BLaER1 treated with 17β-estradiol and CSF1 and Interleukin-3, amounts not matched to agents 10 nM and 100 nM (cell line): Measurements from ENCODE around the gene MME.
A peak's percentile ranks its signal among the peaks of the same experiment; 100 is the strongest.

Experiments
- H3K27ac ChIP-seq, 11 experiments: shearing (Covaris generic); formaldehyde crosslinking; 2 replicates each; pipeline ENCODE4 v1.8.1; 2022
- H3K27me3 ChIP-seq, 11 experiments: shearing (Covaris generic); formaldehyde crosslinking; 2 replicates each; pipeline ENCODE4 v1.8.1; 2022
- H3K36me3 ChIP-seq, 11 experiments: shearing (Covaris generic); formaldehyde crosslinking; 2 replicates each; pipeline ENCODE4 v1.8.1; 2022
- H3K4me1 ChIP-seq, 10 experiments: shearing (Covaris generic); formaldehyde crosslinking; 2 replicates each; pipeline ENCODE4 v1.8.1; 2022
- H3K4me2 ChIP-seq, 11 experiments: shearing (Covaris generic); formaldehyde crosslinking; 2 replicates each; pipeline ENCODE4 v1.8.1; 2022
- H3K4me3 ChIP-seq, 10 experiments: shearing (Covaris generic); formaldehyde crosslinking; 2 replicates each; pipeline ENCODE4 v1.8.1; 2022
- H3K9ac ChIP-seq, 11 experiments: shearing (Covaris generic); formaldehyde crosslinking; 2 replicates each; pipeline ENCODE4 v1.8.1; 2022
- H3K9me3 ChIP-seq, 11 experiments: shearing (Covaris generic); formaldehyde crosslinking; replicated peaks in 1 of 11; 2 replicates each; pipeline ENCODE4 v1.8.1; 2022
- H4K20me1 ChIP-seq, 11 experiments: shearing (Covaris generic); formaldehyde crosslinking; 2 replicates each; pipeline ENCODE4 v1.8.1; 2022
- Cebpa-rat ChIP-seq, 11 experiments: shearing (Covaris generic); IDR thresholded peaks; 2 replicates each; pipeline ENCODE4 v1.8.1; 2022

MME gene

DNA sequence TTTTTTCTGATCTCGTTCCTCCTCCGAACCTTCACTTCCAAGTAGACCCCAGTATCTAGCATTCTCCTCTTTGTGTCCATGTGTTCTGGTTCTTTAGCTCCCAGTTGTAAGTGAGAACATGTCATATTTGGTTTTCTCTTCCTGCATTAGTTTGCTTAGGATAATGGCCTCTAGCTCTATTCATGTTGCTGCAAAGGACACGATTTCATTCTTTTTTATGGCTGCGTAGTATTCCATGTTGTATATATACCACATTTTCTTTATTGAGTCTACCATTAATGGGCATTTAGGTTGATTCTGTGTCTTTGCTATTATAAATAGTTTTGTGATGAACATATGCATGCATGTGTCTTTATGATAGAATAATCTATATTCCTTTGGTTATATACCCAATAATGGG lies 30.2 kb upstream of the MME start:
- Histone ChIP-seq H3K9me3 (peaks cover 36 to 51% (median 49%) of the 10 kb centered on the region in 11 experiments), H3K9ac (no peak overlapping the region), H3K27me3 (no peaks in the 10 kb centered on the region), H3K27ac (no peak overlapping the region), H3K4me1 (no peaks in the 10 kb centered on the region), H3K4me2 (no peak overlapping the region), H4K20me1 (no peaks in the 10 kb centered on the region), H3K36me3 (peaks cover 0 to 6% (median 0%) of the 10 kb centered on the region in 11 experiments; a peak in 1 of 22 replicates), H3K4me3 (no peak overlapping the region)
- TF ChIP-seq Cebpa-rat (IDR thresholded peaks at IDR 0.05) = no peak

DNA sequence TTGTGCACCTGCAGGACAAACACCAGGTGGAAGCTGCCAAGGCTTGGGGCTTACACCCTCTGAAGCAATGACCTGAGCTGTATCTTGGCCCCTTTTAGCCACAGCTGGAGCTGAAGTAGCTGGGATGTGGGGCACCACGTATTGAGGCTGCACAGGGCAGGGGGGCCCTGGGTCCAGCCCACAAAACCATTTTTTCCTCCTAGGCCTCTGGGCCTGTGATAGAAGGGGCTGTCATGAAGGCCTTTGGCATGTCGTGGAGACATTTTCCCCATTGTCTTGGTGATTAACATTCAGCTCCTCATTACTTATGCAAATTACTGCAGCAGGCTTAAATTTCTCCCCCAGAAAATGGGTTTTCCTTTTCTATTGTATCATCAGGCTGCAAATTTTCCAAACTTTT lies 27.6 kb upstream of the MME start:
- TF ChIP-seq Cebpa-rat (IDR thresholded peaks at IDR 0.05) = no peak
- no peaks in the 10 kb centered on the region for H4K20me1 ChIP-seq
- H3K27ac ChIP-seq = no peak overlapping the region
- H3K27me3 ChIP-seq = no peaks in the 10 kb centered on the region
- no peak overlapping the region for H3K9ac ChIP-seq
- 0 out of 20 replicates have a peak overlapping the region, but pooled peaks of 1 of the 10 experiments have one; percentile 19 for H3K4me3 ChIP-seq
- H3K4me1 ChIP-seq = no peaks in the 10 kb centered on the region
- peaks cover 0 to 6% (median 0%) of the 10 kb centered on the region in 11 experiments; a peak in 1 of 22 replicates for H3K36me3 ChIP-seq
- H3K4me2 ChIP-seq = no peak overlapping the region
- peaks cover 36 to 58% (median 51%) of the 10 kb centered on the region in 11 experiments for H3K9me3 ChIP-seq

DNA sequence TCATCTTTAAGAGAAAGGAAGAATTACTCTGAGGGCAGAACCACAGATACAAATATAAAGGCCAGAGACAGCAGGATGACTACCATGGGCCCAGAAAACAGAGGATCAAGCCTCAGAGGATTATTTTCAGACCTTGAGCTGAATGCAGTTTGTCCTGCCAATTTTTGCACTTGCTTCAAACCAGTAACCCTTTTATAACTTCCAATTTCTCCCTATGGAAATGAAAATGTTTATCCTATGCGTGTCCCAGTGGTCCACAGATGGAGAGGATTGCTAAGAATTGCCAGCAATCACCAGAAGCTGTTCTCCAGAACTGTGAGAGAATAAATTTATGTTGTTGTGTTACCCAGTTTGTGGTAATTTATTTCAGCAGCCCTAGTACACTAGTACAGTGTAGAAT lies 26.4 kb upstream of the MME start:
- no peak overlapping the region for H3K9ac ChIP-seq
- no peak overlapping the region for H3K4me3 ChIP-seq
- no peaks in the 10 kb centered on the region for H3K4me1 ChIP-seq
- no peaks in the 10 kb centered on the region for H3K27me3 ChIP-seq
- H3K9me3 ChIP-seq = peaks cover 36 to 62% (median 52%) of the 10 kb centered on the region in 11 experiments
- no peak for TF ChIP-seq Cebpa-rat (IDR thresholded peaks at IDR 0.05)
- peaks cover 0 to 6% (median 0%) of the 10 kb centered on the region in 11 experiments; a peak in 1 of 22 replicates for H3K36me3 ChIP-seq
- H3K27ac ChIP-seq = no peak overlapping the region
- H4K20me1 ChIP-seq = no peaks in the 10 kb centered on the region
- no peak overlapping the region for H3K4me2 ChIP-seq

DNA sequence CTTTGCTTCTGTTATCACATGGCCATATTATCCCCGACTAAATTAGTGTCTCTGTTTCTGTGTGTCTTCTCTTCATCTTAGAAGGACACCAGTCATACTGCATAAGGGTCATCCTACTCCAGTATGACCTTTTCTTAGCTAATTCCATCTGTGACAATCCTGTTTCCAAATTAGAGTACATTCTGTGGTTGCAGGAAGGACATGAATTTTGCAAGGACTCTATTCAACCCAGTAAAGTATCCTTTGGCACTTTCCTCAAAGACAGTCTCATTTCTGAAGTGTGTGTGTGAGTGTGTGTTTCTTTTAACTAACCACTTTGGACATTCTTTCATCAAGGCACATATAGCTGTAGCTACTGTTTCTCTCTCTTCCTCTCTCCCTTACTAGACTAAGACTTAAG lies 15.2 kb upstream of the MME start:
- Histone ChIP-seq H4K20me1 (no peaks in the 10 kb centered on the region), H3K9me3 (no peaks in the 10 kb centered on the region), H3K27me3 (no peaks in the 10 kb centered on the region), H3K4me3 (no peak overlapping the region), H3K27ac (no peak overlapping the region), H3K9ac (no peak overlapping the region), H3K36me3 (no peaks in the 10 kb centered on the region), H3K4me1 (peaks cover 0 to 14% (median 7%) of the 10 kb centered on the region in 10 experiments; a peak in 9 of 20 replicates), H3K4me2 (no peak overlapping the region; a peak in 1 of 22 replicates)
- no peak for TF ChIP-seq Cebpa-rat (IDR thresholded peaks at IDR 0.05)

GRCh38 chr3:155065537-155065936 lies 14.6 kb upstream of the MME start:
- Histone ChIP-seq H4K20me1 (no peaks in the 10 kb centered on the region), H3K27ac (no peak overlapping the region), H3K4me3 (no peak overlapping the region), H3K27me3 (no peaks in the 10 kb centered on the region), H3K4me2 (peak overlapping the region in 1 of 11 experiments; percentile 24; a peak in 6 of 22 replicates), H3K9me3 (no peaks in the 10 kb centered on the region), H3K9ac (no peak overlapping the region), H3K36me3 (no peaks in the 10 kb centered on the region), H3K4me1 (peaks cover 0 to 14% (median 7%) of the 10 kb centered on the region in 10 experiments; a peak in 9 of 20 replicates)
- no peak for TF ChIP-seq Cebpa-rat (IDR thresholded peaks at IDR 0.05)

GRCh38 chr3:155069729-155070128 lies 10.4 kb upstream of the MME start:
- Histone ChIP-seq H3K36me3 (no peaks in the 10 kb centered on the region), H3K9ac (no peak overlapping the region), H3K4me1 (peaks cover 0 to 14% (median 7%) of the 10 kb centered on the region in 10 experiments; a peak in 9 of 20 replicates), H4K20me1 (no peaks in the 10 kb centered on the region), H3K27me3 (no peaks in the 10 kb centered on the region), H3K4me2 (no peak overlapping the region), H3K9me3 (peaks cover 4 to 7% (median 5%) of the 10 kb centered on the region in 11 experiments; a peak in 15 of 22 replicates), H3K27ac (no peak overlapping the region), H3K4me3 (no peak overlapping the region)
- TF ChIP-seq Cebpa-rat (IDR thresholded peaks at IDR 0.05) = no peak

GRCh38 chr3:155070316-155070715 lies 9.8 kb upstream of the MME start:
- H4K20me1 ChIP-seq = no peaks in the 10 kb centered on the region
- H3K9ac ChIP-seq = no peak overlapping the region
- H3K4me1 ChIP-seq = peaks cover 0 to 14% (median 7%) of the 10 kb centered on the region in 10 experiments; a peak in 9 of 20 replicates
- H3K27ac ChIP-seq = no peak overlapping the region
- no peak overlapping the region for H3K4me2 ChIP-seq
- H3K9me3 ChIP-seq = peaks cover 5 to 10% (median 8%) of the 10 kb centered on the region in 11 experiments; a peak in 16 of 22 replicates
- H3K4me3 ChIP-seq = no peak overlapping the region
- no peaks in the 10 kb centered on the region for H3K27me3 ChIP-seq
- no peak for TF ChIP-seq Cebpa-rat (IDR thresholded peaks at IDR 0.05)
- no peaks in the 10 kb centered on the region for H3K36me3 ChIP-seq

- H4K20me1 ChIP-seq = no peaks in the 10 kb centered on the region
- H3K4me2 ChIP-seq = peak overlapping the region in 2 of 11 experiments; percentile 12 to 14; a peak in 2 of 22 replicates
- peaks cover 10 to 17% (median 15%) of the 10 kb centered on the region in 11 experiments; a peak in 21 of 22 replicates for H3K9me3 ChIP-seq
- no peaks in the 10 kb centered on the region for H3K36me3 ChIP-seq
- H3K27me3 ChIP-seq = no peaks in the 10 kb centered on the region
- peaks cover 0 to 7% (median 4%) of the 10 kb centered on the region in 10 experiments; a peak in 9 of 20 replicates for H3K4me1 ChIP-seq
- no peak overlapping the region for H3K27ac ChIP-seq
- TF ChIP-seq Cebpa-rat (IDR thresholded peaks at IDR 0.05) = no peak
- H3K4me3 ChIP-seq = no peak overlapping the region
- H3K9ac ChIP-seq = no peak overlapping the region
Measured at GRCh38 chr3:155070932-155071387, 9.2 kb upstream of the MME start.

DNA sequence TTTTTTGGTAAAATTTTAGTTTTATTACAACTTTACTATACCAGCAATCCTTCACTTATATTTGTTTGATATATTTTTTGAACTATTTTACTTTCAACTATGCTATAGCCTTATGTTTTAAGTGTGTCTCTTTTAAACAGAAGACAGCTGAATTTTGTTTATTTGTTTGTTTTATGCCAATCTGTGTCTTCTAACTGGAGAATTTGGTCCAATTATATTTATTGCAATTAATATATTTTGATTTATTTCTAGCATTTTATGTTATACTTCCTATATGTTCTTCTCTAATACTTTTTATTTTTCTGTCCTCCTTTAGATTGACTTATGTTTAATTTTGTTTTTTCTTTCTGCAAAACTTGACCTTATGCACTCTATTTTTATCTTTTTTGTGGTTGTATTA lies 4.9 kb upstream of the MME start:
- no peak overlapping the region for H3K4me3 ChIP-seq
- H3K9ac ChIP-seq = no peak overlapping the region
- no peak for TF ChIP-seq Cebpa-rat (IDR thresholded peaks at IDR 0.05)

GRCh38 chr3:155076888-155077287 lies 3.2 kb upstream of the MME start:
- no peak for TF ChIP-seq Cebpa-rat (IDR thresholded peaks at IDR 0.05)
- Histone ChIP-seq H3K36me3 (no peaks in the 10 kb centered on the region), H3K4me2 (no peak overlapping the region), H4K20me1 (peaks cover 0 to 15% (median 7%) of the 10 kb centered on the region in 11 experiments; a peak in 6 of 22 replicates), H3K9ac (no peak overlapping the region), H3K27ac (no peak overlapping the region), H3K9me3 (peaks cover 25 to 40% (median 36%) of the 10 kb centered on the region in 11 experiments), H3K4me1 (peaks cover 4 to 15% (median 11%) of the 10 kb centered on the region in 10 experiments; a peak in 17 of 20 replicates), H3K4me3 (no peak overlapping the region), H3K27me3 (peaks cover 49 to 58% (median 52%) of the 10 kb centered on the region in 11 experiments)

More for the DNA sequence above, 4.9 kb upstream of the MME start:
- H3K9me3 ChIP-seq = peaks cover 25 to 40% (median 36%) of the 10 kb centered on the region in 11 experiments
- peaks cover 0 to 6% (median 4%) of the 10 kb centered on the region in 11 experiments; a peak in 5 of 22 replicates for H4K20me1 ChIP-seq
- no peak overlapping the region for H3K4me2 ChIP-seq
- peaks cover 32 to 42% (median 35%) of the 10 kb centered on the region in 11 experiments for H3K27me3 ChIP-seq
- no peaks in the 10 kb centered on the region for H3K36me3 ChIP-seq
- no peak overlapping the region for H3K27ac ChIP-seq
- peaks cover 4 to 13% (median 7%) of the 10 kb centered on the region in 10 experiments; a peak in 17 of 20 replicates for H3K4me1 ChIP-seq
